GM21390 (cell line): Measurements from ENCODE around the gene KATNAL2.
"Not testable (repeated sequence)": the region's sequence is repeated elsewhere in the genome, so short reads cannot be mapped to it uniquely, and the experiment has no call there.

ENCODE experiments used
- ATAC-seq: cut with Tn5 transposase; IDR thresholded peaks from one replicate; pipeline ENCODE4 v1.9.1; 2021; ENCODE audit not compliant: unreplicated experiment

KATNAL2 gene

GRCh38 chr18:46920653-46921052, 3.3 kb downstream of the KATNAL2 start:
- ATAC-seq = no peak

DNA sequence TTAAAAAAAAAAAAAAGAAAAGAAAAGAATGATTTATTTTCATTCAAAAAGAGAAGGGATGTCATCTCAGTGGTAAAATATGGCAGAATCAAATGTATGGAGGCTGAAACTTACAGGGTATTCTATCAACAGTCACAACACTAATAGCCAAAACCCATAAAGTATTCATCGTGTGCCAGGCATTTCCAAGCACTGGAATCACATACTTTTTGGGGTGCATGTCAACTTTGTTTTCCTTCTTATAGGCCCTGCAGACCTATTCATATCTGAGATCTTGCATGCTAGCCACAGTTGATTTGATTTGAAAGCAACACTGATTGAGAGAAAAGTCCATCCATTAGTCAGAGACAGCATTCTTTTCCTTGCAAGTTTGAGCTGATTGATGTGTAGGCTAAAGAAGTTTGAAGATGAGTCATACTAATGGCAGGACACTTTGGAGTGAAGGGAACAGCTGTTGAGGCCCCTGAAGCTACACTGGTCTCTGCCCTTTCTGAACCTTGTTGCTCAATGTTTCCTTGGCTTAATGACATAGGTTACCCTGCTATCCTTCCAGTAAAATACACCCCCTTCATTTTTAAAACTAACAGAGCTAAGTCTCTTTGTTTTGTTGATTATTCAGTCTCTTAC, 22.0 kb downstream of the KATNAL2 start:
- ATAC-seq = no peak

DNA sequence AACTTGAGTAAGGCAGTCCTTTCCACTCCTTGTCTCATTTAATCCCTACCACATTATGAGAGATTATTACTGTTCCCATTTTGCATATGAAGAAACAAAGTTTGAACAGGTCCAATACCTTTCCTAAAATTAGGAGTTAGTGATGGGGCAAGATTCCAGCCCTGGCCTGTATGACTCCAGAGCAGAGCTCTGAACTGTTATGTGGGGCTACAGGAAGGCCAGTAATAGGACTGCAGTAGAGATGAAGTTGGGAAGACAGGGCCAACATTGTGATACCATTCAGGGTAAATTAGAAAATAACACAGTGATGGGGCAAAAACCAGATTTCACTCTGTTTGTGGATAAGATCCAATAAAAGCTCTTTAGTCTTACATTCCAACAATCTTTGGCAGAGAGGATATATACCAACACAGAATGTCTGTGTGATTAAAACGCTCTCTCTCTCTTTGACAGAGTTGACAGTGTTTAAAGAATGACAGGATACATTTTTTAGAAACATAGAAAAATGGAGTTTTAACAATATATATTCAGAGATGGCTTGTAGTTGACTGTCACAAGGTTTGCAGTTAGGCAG, 22.7 kb downstream of the KATNAL2 start:
- no peak for ATAC-seq

DNA sequence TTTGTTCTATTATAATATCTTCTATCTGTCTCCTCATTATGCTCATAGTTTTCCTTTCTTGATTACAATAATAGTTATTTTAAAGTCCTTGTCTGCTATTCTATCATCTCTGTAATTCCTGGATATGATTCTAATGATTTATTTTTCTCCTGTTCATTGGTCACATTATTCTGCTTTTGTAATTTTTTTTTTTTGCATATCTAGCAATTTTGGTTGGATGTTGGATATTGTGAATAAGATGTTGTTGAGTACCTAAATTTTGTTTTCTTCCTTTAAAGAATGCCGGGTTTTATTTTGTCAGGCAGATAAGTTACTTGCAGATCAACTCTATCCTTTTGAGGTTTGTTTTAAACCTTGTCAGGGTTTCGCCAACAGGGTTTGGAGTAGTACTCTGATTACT, 25.2 kb downstream of the KATNAL2 start:
- no peak for ATAC-seq

DNA sequence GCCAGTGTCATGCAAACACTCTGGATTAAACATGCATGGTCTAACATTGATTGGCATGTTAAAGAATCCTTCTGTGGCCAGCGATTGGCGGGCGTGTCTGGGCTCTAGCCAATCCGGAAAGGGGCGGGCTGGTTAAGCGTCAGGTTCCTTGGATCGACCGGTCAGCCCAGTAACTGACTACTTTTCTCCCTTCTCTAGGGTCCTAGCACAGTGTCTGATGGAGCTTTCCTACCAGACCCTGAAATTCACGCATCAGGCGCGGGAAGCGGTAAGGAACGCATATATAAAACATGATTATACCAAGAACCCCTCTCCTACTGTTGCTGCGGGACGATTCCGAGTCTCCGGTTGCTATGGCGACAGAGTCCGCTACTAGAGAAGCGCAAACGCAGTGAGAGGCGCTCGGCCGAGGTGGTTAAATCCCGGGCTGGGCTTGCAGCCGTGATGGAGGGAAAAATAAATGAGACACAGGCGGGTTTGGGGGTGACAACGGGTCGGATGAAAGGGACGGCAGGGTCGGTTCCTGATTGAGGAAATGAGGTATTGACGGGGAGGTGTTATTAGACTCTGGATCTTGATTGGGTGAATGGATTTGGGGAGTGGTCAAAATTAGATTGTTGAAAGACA, 29.4 kb downstream of the KATNAL2 start:
- ATAC-seq = peak; percentile 98

GRCh38 chr18:46950064-46950656, 32.8 kb downstream of the KATNAL2 start:
- ATAC-seq = no peak

- no peak for ATAC-seq
Measured at GRCh38 chr18:46953195-46953594, 35.8 kb downstream of the KATNAL2 start.

- ATAC-seq = no peak
Measured at GRCh38 chr18:46958209-46958608, 40.8 kb downstream of the KATNAL2 start.

GRCh38 chr18:46963656-46964578, 46.5 kb downstream of the KATNAL2 start:
- ATAC-seq = not testable (repeated sequence)

GRCh38 chr18:46964579-46965293, 47.3 kb downstream of the KATNAL2 start:
- ATAC-seq = not testable (repeated sequence)

- not testable (repeated sequence) for ATAC-seq
Measured at GRCh38 chr18:46966266-46966665, 48.9 kb downstream of the KATNAL2 start.

DNA sequence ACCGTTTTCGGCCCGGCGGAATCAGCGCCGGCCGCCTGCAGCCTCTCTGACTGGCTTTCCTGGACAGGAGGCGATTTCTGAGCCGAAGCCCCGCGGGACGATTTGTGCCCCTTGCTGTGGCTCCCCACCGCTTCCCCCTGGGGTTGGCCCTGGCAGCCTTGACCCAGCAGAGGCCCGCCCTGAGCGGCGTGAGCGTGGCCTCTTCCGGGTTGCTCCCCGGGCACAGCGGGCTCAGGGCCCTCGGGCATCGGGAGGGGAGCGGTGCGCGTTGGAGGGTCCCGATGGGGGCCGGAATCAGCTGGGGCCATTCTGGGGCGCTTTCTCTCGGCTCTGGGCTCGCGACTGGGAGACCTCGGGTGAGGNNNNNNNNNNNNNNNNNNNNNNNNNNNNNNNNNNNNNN, 52.1 kb downstream of the KATNAL2 start:
- ATAC-seq = not testable (repeated sequence)

DNA sequence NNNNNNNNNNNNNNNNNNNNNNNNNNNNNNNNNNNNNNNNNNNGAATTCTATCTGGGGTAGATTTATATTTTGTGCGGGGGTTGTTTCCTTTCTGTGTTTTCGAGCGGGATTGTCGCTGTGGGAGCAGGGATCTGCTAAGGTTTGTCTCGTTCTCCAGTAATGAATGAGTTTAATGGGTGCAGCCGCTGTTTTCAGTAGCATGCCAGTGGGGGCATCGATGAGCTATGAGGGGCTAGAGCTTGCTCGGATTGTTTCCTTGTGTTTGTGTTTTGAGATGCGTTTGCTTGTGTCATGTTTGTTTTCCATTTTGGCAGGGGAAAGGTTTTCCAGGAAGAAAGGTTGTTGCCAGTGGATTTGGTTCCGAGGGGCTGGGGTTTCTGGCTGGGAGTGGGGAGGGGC, 102.5 kb downstream of the KATNAL2 start:
- not testable (repeated sequence) for ATAC-seq

GRCh38 chr18:47020757-47021156, 103.4 kb downstream of the KATNAL2 start:
- not testable (repeated sequence) for ATAC-seq

DNA sequence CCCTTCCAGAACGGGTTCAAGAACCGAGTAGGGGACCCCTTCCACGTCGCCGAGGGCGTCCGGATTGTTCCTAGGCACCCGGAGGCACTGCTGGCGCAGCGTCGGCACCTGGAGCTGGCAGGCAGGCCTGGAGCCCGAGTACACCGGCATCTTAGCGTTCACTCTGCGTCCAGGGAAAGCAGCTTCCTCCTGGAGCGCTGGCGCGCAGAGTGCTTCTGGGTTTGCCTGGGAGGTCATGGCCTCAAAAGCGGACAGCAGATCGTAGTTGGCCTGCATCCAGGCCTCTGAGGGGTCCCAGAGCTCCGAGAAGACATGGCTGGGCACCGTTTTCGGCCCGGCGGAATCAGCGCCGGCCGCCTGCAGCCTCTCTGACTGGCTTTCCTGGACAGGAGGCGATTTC, 105.4 kb downstream of the KATNAL2 start:
- not testable (repeated sequence) for ATAC-seq

- ATAC-seq = not testable (repeated sequence)
Measured at GRCh38 chr18:47023769-47024465, 106.5 kb downstream of the KATNAL2 start.

- ATAC-seq = not testable (repeated sequence)
Measured at GRCh38 chr18:47025557-47026174, 108.3 kb downstream of the KATNAL2 start.

- ATAC-seq = not testable (repeated sequence)
Measured at GRCh38 chr18:47028738-47029137, 111.3 kb downstream of the KATNAL2 start.

GRCh38 chr18:47029684-47030353, 112.4 kb downstream of the KATNAL2 start:
- not testable (repeated sequence) for ATAC-seq
